Stimulated activated memory B cell treated with anti-CD40 and anti-IgM and Interleukin-4, amounts not matched to agents 10 μg/mL and 1 μg/mL and 100 μg/mL, for 72 hours (primary cell): Measurements from ENCODE around the gene ANKRD11.

ENCODE experiments used
- ATAC-seq: fragments of 150-1000 bp; cut with Tn5 transposase; 2 replicates; pipeline ENCODE4 v1.10.0; 2021
- H3K27ac Mint-ChIP-seq: one replicate; pipeline ENCODE4 v1.8.0; 2022; ENCODE audit warnings: mild to moderate bottlenecking, mixed read lengths
- H3K27me3 Mint-ChIP-seq: one replicate; pipeline ENCODE4 v1.8.0; 2022; ENCODE audit warnings: mixed read lengths
- H3K36me3 Mint-ChIP-seq: one replicate; pipeline ENCODE4 v1.8.0; 2022; ENCODE audit warnings: mixed read lengths
- H3K4me1 Mint-ChIP-seq: one replicate; pipeline ENCODE4 v1.8.0; 2022; ENCODE audit warnings: mixed read lengths
- H3K4me3 Mint-ChIP-seq: one replicate; pipeline ENCODE4 v1.8.0; 2022; ENCODE audit warnings: mild to moderate bottlenecking, moderate library complexity, mixed read lengths
- H3K9me3 Mint-ChIP-seq: one replicate; pipeline ENCODE4 v1.8.0; 2022; ENCODE audit warnings: mixed read lengths

Gene ANKRD11

DNA sequence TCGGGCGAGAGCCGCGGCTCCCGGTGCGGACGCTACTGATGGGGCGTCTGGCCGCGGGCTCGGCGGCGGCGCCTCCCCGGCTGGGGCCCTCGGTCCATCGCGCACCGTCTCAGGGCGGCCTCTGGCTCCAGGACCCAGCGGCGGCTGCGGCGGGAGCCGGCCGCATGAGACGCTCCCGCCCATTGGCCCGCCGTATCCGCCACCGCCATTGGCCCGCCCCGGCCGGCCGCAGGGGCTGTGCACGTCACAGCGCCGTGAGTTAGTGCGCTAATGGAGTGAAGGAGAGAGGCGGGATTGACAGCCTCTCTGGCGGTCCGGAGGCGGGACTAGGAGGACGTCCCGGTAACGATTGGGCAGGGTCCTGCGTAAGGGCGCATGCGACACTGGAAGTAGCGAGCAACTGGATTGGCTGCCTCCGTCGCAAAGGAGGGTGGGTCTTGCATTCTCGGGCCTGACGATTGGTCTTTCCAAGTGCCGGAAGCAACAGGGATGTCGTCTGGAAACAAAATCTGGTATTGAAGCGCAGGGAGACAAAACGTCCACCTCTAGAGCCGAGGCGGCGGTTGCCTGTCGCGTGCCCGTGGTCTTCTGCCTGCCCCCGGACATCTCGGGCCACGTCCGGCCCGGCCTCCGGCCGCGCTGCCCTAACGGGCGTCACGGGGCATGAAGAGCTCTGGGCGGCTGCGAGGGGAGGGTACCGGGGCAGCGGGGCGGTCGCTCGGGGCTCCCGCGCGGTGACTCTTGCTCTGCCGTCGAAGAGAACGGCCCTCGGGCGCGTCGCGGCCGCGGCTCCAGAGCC is at the start of gene ANKRD11:
Gene ANKRD11, minus strand, starts transcription at position 123 of the 799 bp plus-strand sequence. CDS start 173,542 bp downstream, outside the sequence.
- Mint-ChIP-seq H3K9me3 (no peaks in the 10 kb centered on the region), H3K36me3 (peaks cover 6% of the 10 kb centered on the region), H3K4me3 (peak within 1 kb of the TSS; percentile 86), H3K27ac (peak within 1 kb of the TSS; percentile 85), H3K27me3 (no peaks in the 10 kb centered on the region), H3K4me1 (peaks cover 59% of the 10 kb centered on the region)
- peak; percentile 95 for ATAC-seq

DNA sequence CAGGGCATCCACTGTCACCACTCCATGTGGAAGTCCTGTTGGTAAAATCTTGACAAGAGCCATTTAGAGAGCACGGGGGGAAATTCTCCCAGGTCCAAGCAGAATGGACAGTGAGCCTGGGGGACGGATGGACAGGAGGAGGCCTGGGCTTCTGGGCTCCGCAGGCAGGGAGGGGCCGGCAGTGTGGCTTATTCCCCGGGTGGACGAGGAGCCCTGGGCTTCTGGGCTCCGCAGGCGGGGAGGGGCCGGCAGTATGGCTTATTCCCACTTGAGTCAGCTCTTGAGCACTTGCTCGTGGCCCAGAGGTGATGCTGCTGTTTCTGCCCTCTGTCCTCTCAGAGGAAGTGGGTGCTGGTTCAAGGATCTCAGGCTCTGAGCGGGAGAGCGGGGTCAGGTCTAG is 47.9 kb upstream of the ANKRD11 start:
- no peak for ATAC-seq
- Mint-ChIP-seq H3K27me3 (no peaks in the 10 kb centered on the region), H3K36me3 (peaks cover 64% of the 10 kb centered on the region), H3K27ac (no peak overlapping the region), H3K4me1 (peaks cover 14% of the 10 kb centered on the region), H3K9me3 (no peaks in the 10 kb centered on the region), H3K4me3 (no peak overlapping the region)

DNA sequence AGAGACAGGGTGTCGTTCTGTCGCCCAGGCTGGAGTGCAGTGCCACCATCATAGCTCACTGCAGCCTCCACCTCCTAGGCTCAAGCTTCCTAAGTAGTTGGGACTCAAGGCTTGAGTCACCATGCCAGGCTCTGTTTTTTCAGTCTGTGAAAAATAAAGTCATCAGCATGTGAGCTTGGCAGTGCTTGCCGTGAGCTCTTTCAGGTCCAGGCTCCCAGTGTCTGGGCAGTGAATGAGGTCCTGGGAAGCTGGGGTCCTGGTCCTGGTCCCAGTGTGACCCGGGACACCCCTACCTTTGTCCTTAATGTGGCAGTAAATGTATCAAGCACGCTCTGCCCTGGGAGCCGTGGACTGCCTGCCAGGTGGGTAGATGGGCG is 47.2 kb upstream of the ANKRD11 start:
- H3K27ac Mint-ChIP-seq: no peak overlapping the region
- peaks cover 14% of the 10 kb centered on the region for H3K4me1 Mint-ChIP-seq
- no peaks in the 10 kb centered on the region for H3K9me3 Mint-ChIP-seq
- H3K27me3 Mint-ChIP-seq: no peaks in the 10 kb centered on the region
- ATAC-seq: no peak
- peaks cover 60% of the 10 kb centered on the region for H3K36me3 Mint-ChIP-seq
- no peak overlapping the region for H3K4me3 Mint-ChIP-seq

DNA sequence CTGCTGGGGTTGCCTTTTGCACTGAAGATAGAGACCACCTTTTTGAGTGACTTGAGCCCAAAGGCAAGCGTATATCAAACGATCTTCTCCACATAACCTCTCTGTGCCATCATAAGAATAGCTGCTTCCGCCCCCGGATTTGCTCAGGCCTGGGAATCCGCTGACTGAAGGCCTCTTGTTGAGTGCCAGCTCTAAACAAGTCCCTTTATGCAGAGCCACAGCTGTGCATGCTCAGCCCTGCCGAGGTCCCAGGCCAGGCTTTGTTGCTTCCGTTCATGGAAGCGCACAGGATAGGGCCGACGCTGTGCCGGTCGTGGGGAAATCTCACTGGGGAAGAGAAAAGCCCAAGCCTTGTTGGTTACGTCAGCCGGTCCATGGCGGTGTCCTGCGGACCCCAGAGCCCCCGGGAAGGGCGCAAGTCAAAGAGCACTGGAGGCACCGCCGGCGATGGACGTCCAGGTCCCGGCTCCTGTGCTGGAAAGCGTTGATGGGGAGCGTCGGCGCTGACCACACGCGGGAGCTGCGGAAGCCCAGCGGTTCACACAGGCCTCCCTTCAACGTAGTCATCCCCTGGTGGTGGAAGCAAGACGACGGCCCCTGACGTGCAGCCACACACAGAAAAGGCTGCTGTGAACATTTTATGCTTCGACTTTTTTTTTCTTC is 46.7 kb upstream of the ANKRD11 start:
- Mint-ChIP-seq H3K27me3 (no peaks in the 10 kb centered on the region), H3K4me3 (no peak overlapping the region), H3K4me1 (peaks cover 14% of the 10 kb centered on the region), H3K36me3 (peaks cover 57% of the 10 kb centered on the region), H3K27ac (no peak overlapping the region), H3K9me3 (no peaks in the 10 kb centered on the region)
- no peak for ATAC-seq

DNA sequence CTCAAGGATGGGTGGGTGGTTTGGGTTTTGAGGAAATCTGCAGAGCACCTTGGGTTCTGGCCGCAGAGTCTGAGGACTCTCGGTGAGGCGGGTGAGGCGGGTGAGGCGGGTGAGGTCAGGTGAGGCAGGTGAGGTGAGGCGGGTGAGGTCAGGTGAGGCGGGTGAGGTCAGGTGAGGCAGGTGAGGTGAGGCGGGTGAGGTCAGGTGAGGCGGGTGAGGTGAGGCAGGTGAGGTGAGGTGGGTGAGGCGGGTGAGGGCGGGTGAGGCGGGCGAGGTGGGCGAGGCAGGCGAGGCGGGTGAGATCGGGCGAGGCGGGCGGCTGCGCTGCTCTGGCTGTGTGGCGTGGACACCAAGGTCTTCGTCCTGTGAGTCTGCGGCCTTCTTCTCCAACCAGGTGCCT is 46.0 kb upstream of the ANKRD11 start:
- H3K27ac Mint-ChIP-seq: no peak overlapping the region
- ATAC-seq: no peak
- H3K9me3 Mint-ChIP-seq: no peaks in the 10 kb centered on the region
- H3K4me1 Mint-ChIP-seq: peaks cover 14% of the 10 kb centered on the region
- H3K36me3 Mint-ChIP-seq: peaks cover 61% of the 10 kb centered on the region
- H3K4me3 Mint-ChIP-seq: no peak overlapping the region
- H3K27me3 Mint-ChIP-seq: no peaks in the 10 kb centered on the region

DNA sequence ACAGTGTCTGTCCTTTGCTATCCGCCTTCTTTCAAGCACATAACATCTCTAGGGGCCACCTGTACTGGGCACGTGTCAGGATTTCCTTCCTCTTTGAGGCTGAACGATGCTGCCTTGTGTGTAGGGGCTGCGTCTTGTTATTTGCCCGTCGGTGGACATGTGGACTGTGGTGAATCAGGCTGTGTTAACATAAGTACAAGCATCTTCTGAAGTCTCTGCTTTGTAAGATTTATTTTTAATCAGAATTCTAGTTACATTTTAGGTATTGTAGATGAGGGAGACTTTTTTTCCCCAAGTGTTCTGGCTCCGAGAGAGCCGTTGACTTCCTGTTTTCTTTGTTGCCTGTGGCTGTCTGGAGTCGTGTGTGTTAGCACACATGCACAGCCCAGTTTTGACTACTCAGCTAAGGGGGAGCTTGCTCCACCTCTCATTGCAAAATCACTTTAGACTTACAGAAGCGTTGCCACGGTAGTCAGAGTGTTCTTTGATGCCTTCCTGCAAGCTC is 43.9 kb upstream of the ANKRD11 start:
- Mint-ChIP-seq H3K36me3 (peaks cover 63% of the 10 kb centered on the region), H3K27me3 (no peaks in the 10 kb centered on the region), H3K9me3 (no peaks in the 10 kb centered on the region), H3K4me3 (peak overlapping the region; percentile 24), H3K27ac (peak overlapping the region; percentile 35), H3K4me1 (peaks cover 14% of the 10 kb centered on the region)
- peak; percentile 90 for ATAC-seq

DNA sequence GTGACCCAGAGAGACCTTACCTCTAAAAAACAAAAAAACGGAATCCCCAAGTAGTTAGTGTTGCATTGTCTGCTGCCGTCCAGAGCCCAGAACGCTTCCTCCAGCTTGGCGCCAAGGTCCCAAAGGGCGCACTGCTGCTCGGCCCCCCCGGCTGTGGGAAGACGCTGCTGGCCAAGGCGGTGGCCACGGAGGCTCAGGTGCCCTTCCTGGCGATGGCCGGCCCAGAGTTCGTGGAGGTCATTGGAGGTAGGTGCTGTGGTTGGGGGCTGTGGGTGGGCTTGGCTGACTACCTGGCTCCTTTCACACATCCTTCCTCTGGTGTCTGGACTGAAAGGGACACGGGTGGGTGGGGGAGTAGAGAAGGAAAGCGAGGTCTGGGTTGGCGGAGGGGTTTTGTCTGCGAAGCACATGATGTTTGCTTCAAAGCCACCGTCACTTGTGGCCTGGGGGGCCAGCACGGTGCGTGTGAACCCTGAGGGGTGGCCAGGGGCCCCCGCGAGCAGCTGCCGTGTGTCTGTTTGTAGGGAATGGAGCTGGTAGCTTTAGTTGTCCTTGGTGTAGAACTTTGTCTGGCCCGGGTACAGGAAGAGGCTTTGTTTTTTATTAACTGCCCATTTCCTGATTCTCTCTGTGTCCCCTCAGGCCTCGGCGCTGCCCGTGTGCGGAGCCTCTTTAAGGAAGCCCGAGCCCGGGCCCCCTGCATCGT is 41.6 kb upstream of the ANKRD11 start:
- Mint-ChIP-seq H3K4me3 (no peak overlapping the region), H3K36me3 (peaks cover 73% of the 10 kb centered on the region), H3K9me3 (no peaks in the 10 kb centered on the region), H3K4me1 (peaks cover 14% of the 10 kb centered on the region), H3K27ac (no peak overlapping the region), H3K27me3 (no peaks in the 10 kb centered on the region)
- no peak for ATAC-seq

DNA sequence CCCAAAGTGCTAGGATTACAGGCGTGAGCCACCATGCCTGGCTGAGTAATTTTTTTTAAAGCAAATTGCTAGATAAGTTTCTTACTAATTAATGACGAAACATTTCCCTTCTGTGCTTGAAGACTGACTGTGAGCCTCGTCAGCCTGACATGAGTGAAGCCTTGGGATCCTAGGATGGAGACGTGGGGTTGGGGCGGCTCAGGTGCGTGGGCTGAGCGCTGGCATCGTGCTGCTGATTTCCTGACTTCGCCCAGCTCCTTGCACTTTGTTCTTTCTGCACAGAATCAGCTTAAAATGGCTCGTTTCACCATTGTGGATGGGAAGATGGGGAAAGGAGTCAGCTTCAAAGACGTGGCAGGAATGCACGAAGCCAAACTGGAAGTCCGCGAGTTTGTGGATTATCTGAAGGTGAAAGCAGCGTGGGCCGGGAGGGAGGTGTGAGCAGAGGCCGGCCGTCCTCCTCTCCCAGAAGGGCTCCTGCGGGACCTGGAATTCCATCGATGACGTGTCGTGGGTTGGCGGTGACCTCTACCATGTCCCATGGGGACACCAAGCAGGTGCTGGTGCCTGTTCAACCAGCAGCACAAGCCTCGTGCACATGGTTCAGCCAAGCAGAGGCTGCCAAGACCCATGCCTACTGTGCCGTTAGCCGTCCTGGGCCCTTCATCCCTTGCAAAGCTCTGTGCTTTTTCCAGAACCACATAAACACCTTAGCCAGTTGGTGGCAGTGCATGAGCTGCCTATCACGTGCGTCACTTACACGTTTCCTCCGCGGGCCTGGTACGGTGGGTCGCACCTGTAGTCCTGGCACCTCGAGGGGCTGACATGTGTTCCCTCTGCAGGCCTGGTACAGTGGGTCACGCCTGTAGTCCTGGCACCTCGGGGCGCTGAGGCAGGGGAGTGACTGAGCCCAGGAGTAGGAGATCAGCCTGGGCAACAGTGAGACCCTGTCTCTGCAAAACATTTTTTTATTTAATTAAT is 40.3 kb upstream of the ANKRD11 start:
- Mint-ChIP-seq H3K4me3 (no peak overlapping the region), H3K9me3 (no peaks in the 10 kb centered on the region), H3K27ac (no peak overlapping the region), H3K4me1 (peaks cover 14% of the 10 kb centered on the region), H3K36me3 (peaks cover 76% of the 10 kb centered on the region), H3K27me3 (no peaks in the 10 kb centered on the region)
- no peak for ATAC-seq

DNA sequence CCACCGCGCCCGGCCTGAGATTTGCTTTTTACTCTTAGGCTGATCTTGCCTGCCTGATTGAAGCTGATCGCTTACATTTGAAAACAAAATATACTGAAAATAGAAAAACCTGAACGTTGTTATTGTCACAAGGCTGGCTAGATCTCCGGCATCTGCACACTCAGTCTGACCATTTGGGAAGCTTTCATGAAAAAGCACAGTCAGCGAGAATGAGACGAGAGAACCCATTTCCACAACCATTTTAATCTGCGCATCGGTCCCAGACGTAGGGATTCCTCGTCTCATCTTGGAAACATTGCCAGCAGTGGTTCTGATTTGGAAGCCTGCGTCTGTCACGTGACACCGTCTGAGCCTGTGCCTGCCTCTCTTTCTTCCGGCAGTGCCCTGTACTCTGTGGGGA is 38.7 kb upstream of the ANKRD11 start:
- H3K27me3 Mint-ChIP-seq: no peaks in the 10 kb centered on the region
- no peak overlapping the region for H3K4me3 Mint-ChIP-seq
- H3K4me1 Mint-ChIP-seq: peaks cover 14% of the 10 kb centered on the region
- no peaks in the 10 kb centered on the region for H3K9me3 Mint-ChIP-seq
- peaks cover 76% of the 10 kb centered on the region for H3K36me3 Mint-ChIP-seq
- H3K27ac Mint-ChIP-seq: no peak overlapping the region
- no peak for ATAC-seq

DNA sequence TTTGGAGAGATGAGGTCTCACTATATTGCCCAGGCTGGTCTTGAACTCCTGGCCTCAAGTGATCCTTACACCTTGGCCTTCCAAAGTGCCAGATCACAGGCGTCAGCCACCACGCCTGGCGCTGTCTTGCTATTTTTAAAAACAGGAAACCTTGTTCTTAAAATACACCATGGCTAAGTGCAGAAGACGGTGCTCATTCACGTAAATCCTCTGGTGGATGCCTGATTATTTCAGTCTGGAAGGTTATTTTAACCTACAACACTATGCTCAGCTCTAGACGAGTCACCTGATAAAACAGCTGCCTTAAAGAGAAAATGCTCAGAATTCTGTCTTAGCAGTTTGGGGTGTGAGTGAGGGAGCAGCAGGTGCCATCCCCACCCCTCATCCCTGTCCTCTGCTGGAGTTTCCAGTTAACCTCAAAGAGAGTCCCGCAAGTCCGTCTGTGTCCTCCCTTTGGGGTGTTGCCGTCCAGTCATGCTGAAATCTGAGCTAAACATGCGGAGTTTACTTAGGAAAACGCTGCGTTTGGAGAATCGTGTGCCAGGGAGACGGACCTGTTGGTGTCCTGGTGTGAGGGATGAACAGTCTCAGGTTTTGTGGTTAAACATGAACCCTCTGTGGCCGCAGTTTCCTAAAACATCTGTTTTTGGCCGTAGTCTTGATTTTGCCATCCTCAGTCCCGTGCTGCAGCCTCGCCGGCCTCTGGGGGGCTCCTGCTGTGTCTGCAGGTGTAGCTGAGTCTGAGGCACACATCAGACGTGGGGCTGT is 35.0 kb upstream of the ANKRD11 start:
- H3K4me1 Mint-ChIP-seq: peaks cover 21% of the 10 kb centered on the region
- peaks cover 90% of the 10 kb centered on the region for H3K36me3 Mint-ChIP-seq
- H3K27me3 Mint-ChIP-seq: no peaks in the 10 kb centered on the region
- no peak overlapping the region for H3K4me3 Mint-ChIP-seq
- ATAC-seq: no peak
- no peak overlapping the region for H3K27ac Mint-ChIP-seq
- no peaks in the 10 kb centered on the region for H3K9me3 Mint-ChIP-seq

DNA sequence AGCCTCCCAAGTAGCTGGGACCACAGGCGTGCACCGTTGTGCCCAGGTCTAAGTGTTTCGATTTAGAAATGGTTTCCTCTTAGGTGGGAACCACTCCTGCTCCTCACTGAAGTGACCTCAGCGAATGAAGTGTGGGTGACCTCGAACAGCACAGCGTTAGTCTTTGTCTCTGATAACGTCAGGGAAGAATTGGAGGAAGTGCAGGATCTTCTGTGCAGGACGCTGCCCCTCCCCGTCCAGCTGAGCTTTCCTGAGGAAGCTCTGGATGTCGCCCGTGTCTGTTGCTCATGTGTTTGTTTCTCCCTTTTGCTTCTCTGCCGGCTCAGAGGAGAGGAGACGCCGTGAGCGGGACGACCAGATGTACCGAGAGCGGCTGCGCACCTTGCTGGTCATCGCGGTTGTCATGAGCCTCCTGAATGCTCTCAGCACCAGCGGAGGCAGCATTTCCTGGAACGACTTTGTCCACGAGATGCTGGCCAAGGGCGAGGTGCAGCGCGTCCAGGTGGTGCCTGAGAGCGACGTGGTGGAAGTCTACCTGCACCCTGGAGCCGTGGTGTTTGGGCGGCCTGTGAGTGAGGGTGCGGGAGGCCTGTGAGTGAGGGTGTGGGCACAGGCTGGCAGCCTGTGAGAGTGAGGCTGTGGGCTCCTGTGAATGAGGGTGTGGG is 33.5 kb upstream of the ANKRD11 start:
- ATAC-seq: no peak
- no peak overlapping the region for H3K4me3 Mint-ChIP-seq
- peaks cover 25% of the 10 kb centered on the region for H3K4me1 Mint-ChIP-seq
- H3K27me3 Mint-ChIP-seq: no peaks in the 10 kb centered on the region
- no peaks in the 10 kb centered on the region for H3K9me3 Mint-ChIP-seq
- H3K36me3 Mint-ChIP-seq: peaks cover 90% of the 10 kb centered on the region
- no peak overlapping the region for H3K27ac Mint-ChIP-seq

DNA sequence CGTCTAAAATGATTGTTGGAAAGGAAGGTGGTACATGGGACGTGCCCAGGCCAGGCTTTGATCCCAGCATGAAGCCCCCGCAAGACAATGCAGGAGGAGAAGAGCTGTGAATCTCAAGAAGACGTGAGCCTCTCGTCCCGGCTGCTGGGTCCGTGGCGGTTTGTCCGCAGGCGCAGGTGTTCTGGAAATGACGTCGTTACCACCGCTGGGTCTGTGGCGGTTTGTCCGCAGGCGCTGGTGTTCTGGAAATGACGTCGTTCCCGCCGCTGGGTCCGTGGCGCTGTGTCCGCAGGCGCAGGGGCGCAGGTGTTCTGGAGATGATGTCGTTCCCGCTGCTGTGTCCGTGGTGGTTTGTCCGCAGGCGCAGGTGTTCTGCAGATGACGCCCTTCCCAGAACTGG is 31.9 kb upstream of the ANKRD11 start:
- H3K4me3 Mint-ChIP-seq: no peak overlapping the region
- no peak overlapping the region for H3K27ac Mint-ChIP-seq
- H3K36me3 Mint-ChIP-seq: peaks cover 90% of the 10 kb centered on the region
- no peak for ATAC-seq
- no peaks in the 10 kb centered on the region for H3K9me3 Mint-ChIP-seq
- H3K4me1 Mint-ChIP-seq: peaks cover 30% of the 10 kb centered on the region
- no peaks in the 10 kb centered on the region for H3K27me3 Mint-ChIP-seq

DNA sequence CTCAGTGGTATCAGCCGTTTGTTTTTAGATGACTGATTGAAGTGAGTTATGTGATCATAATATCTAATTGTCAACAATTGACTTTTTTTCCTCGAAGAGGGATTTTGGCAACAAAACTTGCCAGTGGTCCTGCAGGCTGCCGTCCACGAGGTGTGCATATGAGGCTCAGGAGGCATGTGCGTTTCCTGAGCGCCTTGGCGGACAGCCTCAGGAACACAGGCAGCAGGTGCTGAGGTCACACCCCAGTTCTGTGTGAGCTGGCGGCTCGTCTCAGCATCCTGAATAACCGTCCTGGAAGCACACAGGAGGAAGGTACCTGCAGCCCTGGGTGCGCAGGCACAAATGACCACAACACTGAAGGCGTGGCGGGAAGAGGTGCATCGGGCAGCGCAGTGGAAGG is 29.5 kb upstream of the ANKRD11 start:
- peaks cover 29% of the 10 kb centered on the region for H3K4me1 Mint-ChIP-seq
- ATAC-seq: no peak
- no peaks in the 10 kb centered on the region for H3K27me3 Mint-ChIP-seq
- no peak overlapping the region for H3K4me3 Mint-ChIP-seq
- H3K36me3 Mint-ChIP-seq: peaks cover 87% of the 10 kb centered on the region
- no peak overlapping the region for H3K27ac Mint-ChIP-seq
- H3K9me3 Mint-ChIP-seq: no peaks in the 10 kb centered on the region
